Progenitor cell of endocrine pancreas (in vitro differentiated cells): Measurements from ENCODE around the gene GTF2A1. TPM values are rescaled to one million over a fixed set of nuclear protein-coding genes. Genes with fewer than 3 reads are reported as not detected.

Source experiments
- DNase-seq: peaks from one replicate; pipeline ENCODE4 v3.0.0; 2021; ENCODE audit warnings: low spot score; ENCODE audit not compliant: unreplicated experiment
- H3K27ac Mint-ChIP-seq: 2 replicates; pipeline ENCODE4 v1.8.0; 2021; ENCODE audit warnings: mild to moderate bottlenecking, moderate library complexity, mixed read lengths
- H3K27me3 Mint-ChIP-seq: 2 replicates; pipeline ENCODE4 v1.8.0; 2021; ENCODE audit warnings: mixed read lengths
- H3K36me3 Mint-ChIP-seq: 2 replicates; pipeline ENCODE4 v1.8.0; 2022; ENCODE audit warnings: mixed read lengths; ENCODE audit not compliant: insufficient read depth
- H3K4me1 Mint-ChIP-seq: 2 replicates; pipeline ENCODE4 v1.8.0; 2021; ENCODE audit warnings: low read depth, mixed read lengths
- H3K4me3 Mint-ChIP-seq: 2 replicates; pipeline ENCODE4 v1.8.0; 2021; ENCODE audit warnings: low read depth, mild to moderate bottlenecking, moderate library complexity, mixed read lengths
- H3K9me3 Mint-ChIP-seq: 2 replicates; pipeline ENCODE4 v1.8.0; 2021; ENCODE audit warnings: low read depth, mixed read lengths
- total RNA-seq: library from RNA; stranded (reverse); gene quantifications from 2 replicates; pipeline ENCODE4 v1.2.1, GENCODE V29; 2021
- TF ChIP-seq, protein P1 (sequence below): fragments of 200-600 bp; sonication (generic); IDR thresholded peaks from one replicate; pipeline ENCODE4 v1.5.0; 2021; ENCODE audit warnings: antibody characterized with exemption, mild to moderate bottlenecking; ENCODE audit not compliant: unreplicated experiment

The GTF2A1 gene
- total RNA-seq, 1 donor from 2014 or later, result 33.4 TPM

DNA sequence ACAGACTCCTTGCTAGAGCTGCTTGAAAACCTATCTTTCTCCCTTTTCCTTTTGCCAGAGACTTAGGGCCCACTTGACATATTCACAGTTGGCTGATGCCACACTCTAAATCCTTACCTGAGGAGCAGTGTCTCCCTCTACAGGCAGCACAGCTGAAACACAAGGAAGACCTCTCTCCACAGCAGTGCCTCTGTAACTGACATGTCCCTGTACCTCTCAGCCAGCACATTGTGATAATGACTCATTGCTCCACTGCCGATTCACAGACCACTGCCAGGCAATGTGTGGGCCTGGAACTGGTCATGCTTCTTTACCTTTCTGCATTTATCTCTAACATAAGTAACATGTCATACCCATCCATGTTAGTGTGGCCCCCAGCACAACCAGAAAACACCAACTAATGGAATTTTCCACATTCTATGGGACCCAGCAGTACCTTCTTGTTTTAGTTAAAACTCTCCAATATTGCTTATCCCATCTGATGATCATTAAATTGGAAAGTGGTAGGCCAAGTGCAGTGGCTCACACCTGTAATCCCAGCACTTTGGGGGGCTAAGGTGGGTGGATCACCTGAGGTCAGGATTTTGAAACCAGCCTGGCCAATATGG, 56.5 kb downstream of the GTF2A1 start:
- no peak for DNase-seq
- TF ChIP-seq, protein P1, sequence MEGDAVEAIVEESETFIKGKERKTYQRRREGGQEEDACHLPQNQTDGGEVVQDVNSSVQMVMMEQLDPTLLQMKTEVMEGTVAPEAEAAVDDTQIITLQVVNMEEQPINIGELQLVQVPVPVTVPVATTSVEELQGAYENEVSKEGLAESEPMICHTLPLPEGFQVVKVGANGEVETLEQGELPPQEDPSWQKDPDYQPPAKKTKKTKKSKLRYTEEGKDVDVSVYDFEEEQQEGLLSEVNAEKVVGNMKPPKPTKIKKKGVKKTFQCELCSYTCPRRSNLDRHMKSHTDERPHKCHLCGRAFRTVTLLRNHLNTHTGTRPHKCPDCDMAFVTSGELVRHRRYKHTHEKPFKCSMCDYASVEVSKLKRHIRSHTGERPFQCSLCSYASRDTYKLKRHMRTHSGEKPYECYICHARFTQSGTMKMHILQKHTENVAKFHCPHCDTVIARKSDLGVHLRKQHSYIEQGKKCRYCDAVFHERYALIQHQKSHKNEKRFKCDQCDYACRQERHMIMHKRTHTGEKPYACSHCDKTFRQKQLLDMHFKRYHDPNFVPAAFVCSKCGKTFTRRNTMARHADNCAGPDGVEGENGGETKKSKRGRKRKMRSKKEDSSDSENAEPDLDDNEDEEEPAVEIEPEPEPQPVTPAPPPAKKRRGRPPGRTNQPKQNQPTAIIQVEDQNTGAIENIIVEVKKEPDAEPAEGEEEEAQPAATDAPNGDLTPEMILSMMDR, result peak; percentile 58
- Mint-ChIP-seq H3K27me3 (no peaks in the 10 kb centered on the region), H3K36me3 (no peaks in the 10 kb centered on the region), H3K4me1 (no peaks in the 10 kb centered on the region), H3K27ac (no peak overlapping the region), H3K4me3 (no peak overlapping the region), H3K9me3 (peaks cover 2% of the 10 kb centered on the region)

DNA sequence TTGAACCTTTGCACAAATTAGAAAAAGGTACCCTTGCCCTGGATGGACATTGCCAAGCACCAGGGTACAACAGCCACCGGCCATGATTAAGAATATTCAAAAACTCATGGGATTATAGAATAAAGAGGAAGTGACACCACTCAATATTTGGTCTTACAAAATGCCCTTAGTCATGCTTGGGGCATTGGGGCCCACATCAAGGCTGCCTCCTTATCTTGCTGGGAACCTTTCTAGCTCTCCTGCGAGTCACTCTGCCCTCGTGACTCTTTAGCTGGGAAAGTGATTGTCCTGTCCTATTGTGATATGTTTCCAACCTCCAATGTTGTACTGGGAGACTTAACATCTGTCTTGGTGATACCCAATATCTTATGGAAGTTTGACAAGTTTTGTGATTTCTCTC, 57.8 kb downstream of the GTF2A1 start:
- no peak for DNase-seq
- Mint-ChIP-seq H3K9me3 (peaks cover 2% of the 10 kb centered on the region), H3K27me3 (no peaks in the 10 kb centered on the region), H3K4me3 (no peak overlapping the region), H3K4me1 (no peaks in the 10 kb centered on the region), H3K27ac (no peak overlapping the region), H3K36me3 (no peaks in the 10 kb centered on the region)
- TF ChIP-seq, protein P1, result no peak

- no peak for DNase-seq
- TF ChIP-seq, protein P1, result no peak
- no peak overlapping the region for H3K27ac Mint-ChIP-seq
- no peaks in the 10 kb centered on the region for H3K27me3 Mint-ChIP-seq
- H3K4me1 Mint-ChIP-seq, result no peaks in the 10 kb centered on the region
- peaks cover 2% of the 10 kb centered on the region for H3K9me3 Mint-ChIP-seq
- H3K36me3 Mint-ChIP-seq, result no peaks in the 10 kb centered on the region
- no peak overlapping the region for H3K4me3 Mint-ChIP-seq
Measured at GRCh38 chr14:81161749-81162148, 59.0 kb downstream of the GTF2A1 start.

- Mint-ChIP-seq H3K4me3 (no peak overlapping the region), H3K36me3 (no peaks in the 10 kb centered on the region), H3K9me3 (peaks cover 2% of the 10 kb centered on the region), H3K27me3 (no peaks in the 10 kb centered on the region), H3K4me1 (no peaks in the 10 kb centered on the region), H3K27ac (no peak overlapping the region)
- no peak for DNase-seq
- TF ChIP-seq, protein P1, result no peak
Measured at GRCh38 chr14:81161088-81161487, 59.7 kb downstream of the GTF2A1 start.

GRCh38 chr14:81157431-81157830, 63.3 kb downstream of the GTF2A1 start:
- TF ChIP-seq, protein P1, result no peak

More at GRCh38 chr14:81157431-81157830, 63.3 kb downstream of the GTF2A1 start:
- Mint-ChIP-seq H3K4me3 (no peak overlapping the region), H3K36me3 (no peaks in the 10 kb centered on the region), H3K4me1 (no peaks in the 10 kb centered on the region), H3K27ac (no peak overlapping the region), H3K27me3 (no peaks in the 10 kb centered on the region), H3K9me3 (peaks cover 2% of the 10 kb centered on the region)
- DNase-seq, result no peak
